Measurements from ENCODE around the gene RMDN2. TPM values are rescaled to one million over a fixed set of nuclear protein-coding genes. Genes with fewer than 3 reads are reported as not detected.

RMDN2 gene
- 1 to 10 TPM; 4.1 to 4.2 TPM for total RNA-seq
- polyA plus RNA-seq = 6.3 TPM

- peaks cover 5% of the 10 kb centered on the region for H3K4me1 ChIP-seq (ENCODE audit: insufficient read depth, low read length)
- Mint-ChIP-seq H3K36me3 (peaks cover 0 to 10% (median 0%) of the 10 kb centered on the region in 3 donors), H3K27me3 (no peaks in the 10 kb centered on the region), H3K4me3 (peak within 1 kb of the TSS; percentile 90 to 99 (median 96)), H3K9me3 (no peaks in the 10 kb centered on the region), H3K27ac (peak within 1 kb of the TSS; percentile 73 to 93 (median 92)), H3K4me1 (peaks cover 12 to 18% (median 12%) of the 10 kb centered on the region in 3 donors)
- ChIA-PET POLR2A (interaction anchor here (0.6 kb wide), 1 partner anchor 489 kb away, joined by 3 read pairs; no protein-coding TSS in a partner anchor), CTCF (interaction anchor here (0.8 to 1.3 kb wide), 2 partner anchors 36 to 530 kb away, joined by 3 read pairs; no protein-coding TSS in a partner anchor)
- peak; percentile 56 to 86 (median 77) for DNase-seq
- H3K4me3 ChIP-seq (ENCODE audit: low read length) = peak within 1 kb of the TSS; percentile 64
- H3K27me3 ChIP-seq (ENCODE audit: insufficient read depth, low read length, poor library complexity, severe bottlenecking) = no peaks in the 10 kb centered on the region
- H3K27ac ChIP-seq (ENCODE audit: low read depth, low read length) = peak within 1 kb of the TSS; percentile 66
- H3K36me3 ChIP-seq (ENCODE audit: insufficient read depth, low read length) = no peaks in the 10 kb centered on the region
- H3K9me3 ChIP-seq (ENCODE audit: low read length) = no peaks in the 10 kb centered on the region
These were observed at the start of gene RMDN2 for GRCh38 chr2:37925063-37925897. Gene RMDN2, plus strand, starts transcription at chr2:37925287. Its CDS starts 3,991 bp downstream, at chr2:37929278.

- H3K27ac ChIP-seq (ENCODE audit: low read depth, low read length) = no peak overlapping the region
- H3K4me3 ChIP-seq (ENCODE audit: low read length) = no peak overlapping the region
- Mint-ChIP-seq H3K9me3 (no peaks in the 10 kb centered on the region), H3K4me1 (no peaks in the 10 kb centered on the region), H3K27me3 (peaks cover 2 to 16% of the 10 kb centered on the region in 2 donors), H3K36me3 (no peaks in the 10 kb centered on the region), H3K4me3 (no peak overlapping the region), H3K27ac (no peak overlapping the region)
- no peaks in the 10 kb centered on the region for H3K27me3 ChIP-seq (ENCODE audit: insufficient read depth, low read length, poor library complexity, severe bottlenecking)
- no peaks in the 10 kb centered on the region for H3K36me3 ChIP-seq (ENCODE audit: insufficient read depth, low read length)
- no peaks in the 10 kb centered on the region for H3K4me1 ChIP-seq (ENCODE audit: insufficient read depth, low read length)
- H3K9me3 ChIP-seq (ENCODE audit: low read length) = no peaks in the 10 kb centered on the region
- CTCF ChIA-PET = interaction anchor here (1.0 to 8.5 kb wide), 7 partner anchors 10 to 489 kb away, joined by 3 to 76 read pairs (median 3); no protein-coding TSS in a partner anchor
- no peak for DNase-seq
- POLR2A ChIA-PET = no interaction called here
These were observed 49.6 kb upstream of the RMDN2 start for GRCh38 chr2:37875403-37875906.

- Mint-ChIP-seq H3K27me3 (peaks cover 2 to 24% of the 10 kb centered on the region in 2 donors), H3K4me3 (no peak overlapping the region), H3K27ac (no peak overlapping the region), H3K4me1 (no peaks in the 10 kb centered on the region), H3K9me3 (no peaks in the 10 kb centered on the region), H3K36me3 (no peaks in the 10 kb centered on the region)
- H3K36me3 ChIP-seq (ENCODE audit: insufficient read depth, low read length) = no peaks in the 10 kb centered on the region
- ChIA-PET POLR2A (no interaction called here), CTCF (interaction anchor here (1.0 to 8.5 kb wide), 11 partner anchors 8 to 489 kb away, joined by 3 to 76 read pairs (median 6); no protein-coding TSS in a partner anchor)
- DNase-seq = no peak
- no peaks in the 10 kb centered on the region for H3K27me3 ChIP-seq (ENCODE audit: insufficient read depth, low read length, poor library complexity, severe bottlenecking)
- H3K4me3 ChIP-seq (ENCODE audit: low read length) = no peak overlapping the region
- H3K27ac ChIP-seq (ENCODE audit: low read depth, low read length) = no peak overlapping the region
- no peaks in the 10 kb centered on the region for H3K9me3 ChIP-seq (ENCODE audit: low read length)
- no peaks in the 10 kb centered on the region for H3K4me1 ChIP-seq (ENCODE audit: insufficient read depth, low read length)
These were observed 48.9 kb upstream of the RMDN2 start for GRCh38 chr2:37876227-37876626.

GRCh38 chr2:37877457-37878315 is 47.4 kb upstream of the RMDN2 start:
- H3K4me1 ChIP-seq (ENCODE audit: insufficient read depth, low read length) = no peaks in the 10 kb centered on the region
- Mint-ChIP-seq H3K27me3 (peaks cover 2 to 32% of the 10 kb centered on the region in 2 donors), H3K36me3 (no peaks in the 10 kb centered on the region), H3K4me1 (no peaks in the 10 kb centered on the region), H3K27ac (no peak overlapping the region), H3K4me3 (no peak overlapping the region), H3K9me3 (no peaks in the 10 kb centered on the region)
- peak in 3 of 5 donors; percentile 12 to 45 (median 41) for DNase-seq
- no peaks in the 10 kb centered on the region for H3K36me3 ChIP-seq (ENCODE audit: insufficient read depth, low read length)
- no peaks in the 10 kb centered on the region for H3K9me3 ChIP-seq (ENCODE audit: low read length)
- POLR2A ChIA-PET = interaction anchor here (0.6 kb wide), 1 partner anchor 558 kb away, joined by 6 read pairs; no protein-coding TSS in a partner anchor
- no peak overlapping the region for H3K27ac ChIP-seq (ENCODE audit: low read depth, low read length)
- no peak overlapping the region for H3K4me3 ChIP-seq (ENCODE audit: low read length)
- CTCF ChIA-PET = interaction anchor here (0.6 to 8.5 kb wide), 36 partner anchors 8 to 1101 kb away, joined by 3 to 76 read pairs (median 4); partner anchors contain the start of genes GPATCH11 and HEATR5B
- no peaks in the 10 kb centered on the region for H3K27me3 ChIP-seq (ENCODE audit: insufficient read depth, low read length, poor library complexity, severe bottlenecking)

- no peak overlapping the region for H3K4me3 ChIP-seq (ENCODE audit: low read length)
- no peaks in the 10 kb centered on the region for H3K9me3 Mint-ChIP-seq
- H3K9me3 ChIP-seq (ENCODE audit: low read length) = no peaks in the 10 kb centered on the region
- no peaks in the 10 kb centered on the region for H3K4me1 Mint-ChIP-seq
- POLR2A ChIA-PET = no interaction called here
- H3K4me1 ChIP-seq (ENCODE audit: insufficient read depth, low read length) = no peaks in the 10 kb centered on the region
- CTCF ChIA-PET = interaction anchor here (0.6 to 8.5 kb wide), 10 partner anchors 7 to 576 kb away, joined by 3 to 76 read pairs (median 14); no protein-coding TSS in a partner anchor
- H3K36me3 ChIP-seq (ENCODE audit: insufficient read depth, low read length) = no peaks in the 10 kb centered on the region
- H3K27ac ChIP-seq (ENCODE audit: low read depth, low read length) = no peak overlapping the region
- no peak overlapping the region for H3K27ac Mint-ChIP-seq
- no peaks in the 10 kb centered on the region for H3K36me3 Mint-ChIP-seq
- no peak overlapping the region for H3K4me3 Mint-ChIP-seq
- no peaks in the 10 kb centered on the region for H3K27me3 ChIP-seq (ENCODE audit: insufficient read depth, low read length, poor library complexity, severe bottlenecking)
- H3K27me3 Mint-ChIP-seq = peaks cover 4 to 32% of the 10 kb centered on the region in 2 donors
- no peak for DNase-seq
These were observed 46.6 kb upstream of the RMDN2 start for GRCh38 chr2:37878536-37878935.

GRCh38 chr2:37880551-37880950 is 44.5 kb upstream of the RMDN2 start:
- no peak overlapping the region for H3K27ac ChIP-seq (ENCODE audit: low read depth, low read length)
- H3K4me3 Mint-ChIP-seq = no peak overlapping the region
- no peak for DNase-seq
- H3K4me1 ChIP-seq (ENCODE audit: insufficient read depth, low read length) = no peaks in the 10 kb centered on the region
- no peaks in the 10 kb centered on the region for H3K4me1 Mint-ChIP-seq
- no peak overlapping the region for H3K4me3 ChIP-seq (ENCODE audit: low read length)
- no peaks in the 10 kb centered on the region for H3K27me3 ChIP-seq (ENCODE audit: insufficient read depth, low read length, poor library complexity, severe bottlenecking)
- POLR2A ChIA-PET = no interaction called here
- peaks cover 7 to 31% of the 10 kb centered on the region in 2 donors for H3K27me3 Mint-ChIP-seq
- CTCF ChIA-PET = interaction anchor here (2.6 to 8.5 kb wide), 2 partner anchors 465 to 485 kb away, joined by 7 to 71 read pairs; no protein-coding TSS in a partner anchor
- no peaks in the 10 kb centered on the region for H3K36me3 Mint-ChIP-seq
- H3K9me3 ChIP-seq (ENCODE audit: low read length) = no peaks in the 10 kb centered on the region
- H3K9me3 Mint-ChIP-seq = no peaks in the 10 kb centered on the region
- no peaks in the 10 kb centered on the region for H3K36me3 ChIP-seq (ENCODE audit: insufficient read depth, low read length)
- no peak overlapping the region for H3K27ac Mint-ChIP-seq

- H3K4me1 Mint-ChIP-seq = peaks cover 0 to under 1% (median 0%) of the 10 kb centered on the region in 3 donors
- no peaks in the 10 kb centered on the region for H3K36me3 ChIP-seq (ENCODE audit: insufficient read depth, low read length)
- no peak overlapping the region for H3K27ac Mint-ChIP-seq
- no peak overlapping the region for H3K4me3 Mint-ChIP-seq
- H3K9me3 Mint-ChIP-seq = no peaks in the 10 kb centered on the region
- CTCF ChIA-PET = interaction anchor here (2.6 to 8.5 kb wide), 2 partner anchors 466 to 485 kb away, joined by 7 to 71 read pairs; no protein-coding TSS in a partner anchor
- H3K4me3 ChIP-seq (ENCODE audit: low read length) = no peak overlapping the region
- POLR2A ChIA-PET = interaction anchor here (0.6 kb wide), 1 partner anchor 681 kb away, joined by 3 read pairs; no protein-coding TSS in a partner anchor
- H3K4me1 ChIP-seq (ENCODE audit: insufficient read depth, low read length) = no peaks in the 10 kb centered on the region
- no peaks in the 10 kb centered on the region for H3K27me3 ChIP-seq (ENCODE audit: insufficient read depth, low read length, poor library complexity, severe bottlenecking)
- H3K9me3 ChIP-seq (ENCODE audit: low read length) = no peaks in the 10 kb centered on the region
- no peak overlapping the region for H3K27ac ChIP-seq (ENCODE audit: low read depth, low read length)
- H3K36me3 Mint-ChIP-seq = no peaks in the 10 kb centered on the region
- DNase-seq = no peak
- peaks cover 10 to 38% of the 10 kb centered on the region in 2 donors for H3K27me3 Mint-ChIP-seq
These were observed 43.7 kb upstream of the RMDN2 start for GRCh38 chr2:37881397-37881796.

Measured in CD8-positive, alpha-beta memory T cell (primary cell).